ENCODE measurements around the gene ABCC2. TPM values are rescaled to one million over a fixed set of nuclear protein-coding genes. Genes with fewer than 3 reads are reported as not detected.
"Not testable (repeated sequence)": the region's sequence is repeated elsewhere in the genome, so short reads cannot be mapped to it uniquely, and the experiment has no call there.

Gene ABCC2
- total and polyA plus RNA-seq, 3 donors from 2014 or later = 0.81 to 4.3 (median 2.7) TPM

GRCh38 chr10:99894613-99895012 lies 112.2 kb downstream of the ABCC2 start:
- DNase-seq = no peak
- TF ChIP-seq CTCF (IDR thresholded peaks at IDR 0.05) = no peak
- Histone ChIP-seq H3K36me3 (ENCODE audit: low read depth, missing control alignments) (no peaks in the 10 kb centered on the region), H3K27ac (no peak overlapping the region), H3K4me1 (no peaks in the 10 kb centered on the region), H3K9me3 (no peaks in the 10 kb centered on the region), H3K27me3 (no peaks in the 10 kb centered on the region), H3K4me3 (no peak overlapping the region)
- WGBS, 2 donors = 89 to 96% methylated on average over 4 of the region's 4 CpGs
- intact Hi-C loops (cut with DNase I; ENCODE audit: low total_unique reads) = no loop called here

GRCh38 chr10:99895066-99895465 lies 112.6 kb downstream of the ABCC2 start:
- H3K36me3 ChIP-seq (ENCODE audit: low read depth, missing control alignments); intact Hi-C loops (cut with DNase I; ENCODE audit: low total_unique reads); H3K27me3 ChIP-seq; H3K4me1 ChIP-seq; DNase-seq; H3K27ac ChIP-seq; H3K4me3 ChIP-seq; H3K9me3 ChIP-seq: not testable (repeated sequence)
- WGBS, 2 donors = 96 to 97% methylated on average over 9 of the region's 9 CpGs

GRCh38 chr10:99895867-99896266 lies 113.4 kb downstream of the ABCC2 start:
- no peaks in the 10 kb centered on the region for H3K27me3 ChIP-seq
- H3K4me1 ChIP-seq = no peaks in the 10 kb centered on the region
- TF ChIP-seq CTCF (IDR thresholded peaks at IDR 0.05) (no peak), POLR2A (IDR thresholded peaks at IDR 0.05) (no peak)
- no peaks in the 10 kb centered on the region for H3K9me3 ChIP-seq
- intact Hi-C loops (cut with DNase I; ENCODE audit: low total_unique reads) = no loop called here
- 84 to 90% methylated on average over 9 of the region's 9 CpGs for WGBS, 2 donors
- H3K4me3 ChIP-seq = no peak overlapping the region
- DNase-seq = no peak
- H3K36me3 ChIP-seq (ENCODE audit: low read depth, missing control alignments) = no peaks in the 10 kb centered on the region
- H3K27ac ChIP-seq = no peak overlapping the region

Other genes with a start within 250 kb of the ABCC2 start
- gene NKX2-3, start 249.7 kb upstream of the ABCC2 start, total RNA-seq = under 1 TPM; 0.19 to 0.24 TPM
- gene NKX2-3, start 249.7 kb upstream of the ABCC2 start, polyA plus RNA-seq (ENCODE audit: insufficient read depth, low read depth, low replicate concordance) = 0.16 TPM
- 10 to 100 TPM; 58.2 to 89.3 TPM for gene SLC25A28, start 162.2 kb upstream of the ABCC2 start, total RNA-seq
- 202 TPM for gene SLC25A28, start 162.2 kb upstream of the ABCC2 start, polyA plus RNA-seq (ENCODE audit: insufficient read depth, low read depth, low replicate concordance)
- 1 to 10 TPM; 4.0 to 6.3 TPM for gene ENTPD7, start 123.1 kb upstream of the ABCC2 start, total RNA-seq
- gene ENTPD7, start 123.1 kb upstream of the ABCC2 start, polyA plus RNA-seq (ENCODE audit: insufficient read depth, low read depth, low replicate concordance) = 5.0 TPM
- 10 to 100 TPM; 45.8 to 47.4 TPM for gene COX15, start 50.5 kb upstream of the ABCC2 start, total RNA-seq
- gene COX15, start 50.5 kb upstream of the ABCC2 start, polyA plus RNA-seq (ENCODE audit: insufficient read depth, low read depth, low replicate concordance) = 30.0 TPM
- gene CUTC, start 50.4 kb upstream of the ABCC2 start, total RNA-seq = 10 to 100 TPM; 35.7 to 42.4 TPM
- 98.5 TPM for gene CUTC, start 50.4 kb upstream of the ABCC2 start, polyA plus RNA-seq (ENCODE audit: insufficient read depth, low read depth, low replicate concordance)
- gene DNMBP, start 227.3 kb downstream of the ABCC2 start, total RNA-seq = 10 to 100 TPM; 33.4 to 36.0 TPM
- 20.8 TPM for gene DNMBP, start 227.3 kb downstream of the ABCC2 start, polyA plus RNA-seq (ENCODE audit: insufficient read depth, low read depth, low replicate concordance)